ENCODE results near the gene RIC8A. TPM values are rescaled to one million over a fixed set of nuclear protein-coding genes. Genes with fewer than 3 reads are reported as not detected.

RIC8A gene
- total and polyA plus RNA-seq, 9 of the 15 experiments (the other 6 are each of a cell fraction or from before 2014, with no cell fraction given): 10.7 to 108 (median 72.1) TPM

- H4K20me1 ChIP-seq (replicated peaks; ENCODE audit: control insufficient read depth, insufficient read depth, low read length): peaks cover 38% of the 10 kb centered on the region
- no peak overlapping the region for H2AFZ ChIP-seq (ENCODE audit: low read depth, low read length)
- peaks cover 38 to 54% of the 10 kb centered on the region in 2 experiments; a peak in 4 of 5 replicates for H3K4me1 ChIP-seq (replicated peaks in 1 of 2; ENCODE audit: control insufficient read depth in 2 of 2, insufficient read depth in 2 of 2, low read length in 2 of 2)
- 93% methylated on average over 16 of the region's 16 CpGs for WGBS (ENCODE audit: insufficient coverage, low coverage, missing lambda C conversion rate)
- FAIRE-seq (no peak), DNase-seq (ENCODE audit: extremely low read depth in 1 of 4, low spot score in 3 of 4) (no peak), ATAC-seq (no peak)
- TF ChIP-seq POLR2AphosphoS5 (IDR thresholded peaks at IDR 0.05; ENCODE audit: control insufficient read depth, insufficient read depth, low read depth, low read length) (0 out of 2 replicates have a peak, but pooled peaks have one; percentile 6), RBFOX2 (IDR thresholded peaks at IDR 0.05; ENCODE audit: low read depth, low read length) (peak; percentile 28), ZNF431 (CRISPR knock-in tag; IDR thresholded peaks at IDR 0.05) (no peak)
- peaks cover 65% of the 10 kb centered on the region for H3K36me3 ChIP-seq (ENCODE audit: control insufficient read depth, insufficient read depth, low read length)
- peaks cover 4% of the 10 kb centered on the region for H3K9me1 ChIP-seq (ENCODE audit: control insufficient read depth, insufficient read depth, low read length)
- in situ Hi-C loops (cut with MboI) (no loop called here), intact Hi-C loops (cut with micrococcal nuclease) (loop anchor here (2.0 kb wide), 1 partner anchor 31 kb away; the partner anchor contains the start of genes PSMD13 and SIRT3)
- CTCF ChIA-PET (ENCODE audit: low intra/inter-chr PET ratio): no interaction called here
- no peaks in the 10 kb centered on the region for H3K9me3 ChIP-seq (replicated peaks; ENCODE audit: control insufficient read depth, insufficient read depth, low read depth, low read length)
- no peak overlapping the region; the same call in 2 of the 3 replicates for H3K27ac ChIP-seq (ENCODE audit: extremely low read depth, low read depth, low read length)
- H3K4me3 ChIP-seq: peak overlapping the region; percentile 96
- H3K79me2 ChIP-seq (ENCODE audit: control insufficient read depth, insufficient read depth, low read length): peaks cover 62% of the 10 kb centered on the region
- POLR2A ChIA-PET: interaction anchor here (0.7 to 2.4 kb wide), 8 partner anchors 7 to 255 kb away, joined by 3 to 23 read pairs (median 4); a partner anchor contains a TSS
- BruUV-seq (replicated peaks): no TSS peak
- H3K4me2 ChIP-seq (ENCODE audit: insufficient read depth, low read length): peak overlapping the region; percentile 92; the same call in 1 of the 2 replicates
- H3K9ac ChIP-seq (ENCODE audit: insufficient read depth in 1 of 2, low read depth in 2 of 2, low read length in 2 of 2): peak overlapping the region in 1 of 2 experiments; percentile 98; a peak in 2 of 4 replicates
- H3K27me3 ChIP-seq (ENCODE audit: control insufficient read depth in 2 of 2, insufficient read depth in 2 of 2, low read length in 2 of 2): no peaks in the 10 kb centered on the region; a peak in 1 of 5 replicates
These were observed 2.1 kb upstream of the RIC8A start for GRCh38 chr11:205221-206001.
